Stomach (tissue), 4 donors: ENCODE results near the gene ITGA6.

Experiments used
- POLR2A ChIP-seq, 4 donors: fragments of 450-650 bp; IDR thresholded peaks; one replicate each; pipeline ENCODE4 v1.6.1; 2016; ENCODE audit warnings: antibody characterized with exemption in 4 of 4, control low read depth in 2 of 4, mild to moderate bottlenecking in 1 of 4, moderate library complexity in 1 of 4
- TF ChIP-seq, protein P1 (sequence below), 7 experiments: fragments of 450-650 bp in 4 of 7; fragments of 200-600 bp in 3 of 7; sonication (generic) in 3 of 7; IDR thresholded peaks; one replicate each; pipeline ENCODE4 v1.5.1; 2016 to 2019; ENCODE audit warnings: antibody characterized with exemption in 7 of 7, control low read depth in 2 of 7, mild to moderate bottlenecking in 1 of 7

DNA sequence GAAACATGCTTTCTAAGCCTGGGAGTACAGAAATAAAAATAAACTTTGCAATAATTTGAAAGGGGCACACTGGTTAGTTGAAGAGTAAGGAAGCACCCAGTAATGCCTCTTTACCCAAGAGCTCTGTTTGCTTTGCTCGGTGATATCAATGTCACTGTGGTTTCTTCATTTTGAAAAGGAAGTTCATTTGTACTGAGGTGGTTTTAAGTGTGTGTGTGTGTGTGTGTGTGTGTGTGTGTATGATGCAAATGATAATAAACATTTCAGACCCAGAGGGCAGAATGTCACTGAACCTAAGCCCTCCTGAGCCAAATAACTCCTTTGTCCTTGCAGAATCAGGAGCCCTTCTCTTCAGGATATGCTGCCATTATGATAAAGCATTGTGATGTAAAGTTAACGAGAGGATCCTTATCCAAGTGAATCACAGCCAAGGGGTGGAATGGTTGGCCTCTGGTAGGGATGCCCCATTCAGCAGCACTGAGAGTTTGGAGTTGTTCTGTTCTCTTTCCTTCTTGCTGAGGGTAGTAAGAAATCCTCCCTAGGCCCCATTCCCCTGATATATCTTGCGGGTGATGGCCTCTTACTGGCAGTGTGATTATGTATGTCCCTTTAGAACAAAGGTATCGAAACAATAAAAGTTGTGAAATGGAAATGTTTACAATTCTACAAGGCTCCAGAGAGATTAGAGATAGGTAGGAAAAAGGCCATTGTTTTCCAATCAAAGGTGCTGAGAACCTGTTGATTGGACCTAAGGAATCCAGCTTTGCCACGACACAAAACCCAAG, 7.6 kb downstream of the ITGA6 start:
- TF ChIP-seq, protein P1, sequence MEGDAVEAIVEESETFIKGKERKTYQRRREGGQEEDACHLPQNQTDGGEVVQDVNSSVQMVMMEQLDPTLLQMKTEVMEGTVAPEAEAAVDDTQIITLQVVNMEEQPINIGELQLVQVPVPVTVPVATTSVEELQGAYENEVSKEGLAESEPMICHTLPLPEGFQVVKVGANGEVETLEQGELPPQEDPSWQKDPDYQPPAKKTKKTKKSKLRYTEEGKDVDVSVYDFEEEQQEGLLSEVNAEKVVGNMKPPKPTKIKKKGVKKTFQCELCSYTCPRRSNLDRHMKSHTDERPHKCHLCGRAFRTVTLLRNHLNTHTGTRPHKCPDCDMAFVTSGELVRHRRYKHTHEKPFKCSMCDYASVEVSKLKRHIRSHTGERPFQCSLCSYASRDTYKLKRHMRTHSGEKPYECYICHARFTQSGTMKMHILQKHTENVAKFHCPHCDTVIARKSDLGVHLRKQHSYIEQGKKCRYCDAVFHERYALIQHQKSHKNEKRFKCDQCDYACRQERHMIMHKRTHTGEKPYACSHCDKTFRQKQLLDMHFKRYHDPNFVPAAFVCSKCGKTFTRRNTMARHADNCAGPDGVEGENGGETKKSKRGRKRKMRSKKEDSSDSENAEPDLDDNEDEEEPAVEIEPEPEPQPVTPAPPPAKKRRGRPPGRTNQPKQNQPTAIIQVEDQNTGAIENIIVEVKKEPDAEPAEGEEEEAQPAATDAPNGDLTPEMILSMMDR (IDR thresholded peaks at IDR 0.05) = no peak
- TF ChIP-seq POLR2A (IDR thresholded peaks at IDR 0.05) = no peak
